Activated CD4-positive, alpha-beta T cell treated with anti-CD3 and anti-CD28 coated beads for 48 hours (primary cell): ENCODE data around the gene GTF2A1.

Experiments used
- DNase-seq: peaks from one replicate; pipeline ENCODE4 v3.0.0-alpha.2; 2020

Gene GTF2A1

GRCh38 chr14:81129242-81129641 is 91.5 kb downstream of the GTF2A1 start:
- DNase-seq: no peak

GRCh38 chr14:81127785-81128184 is 93.0 kb downstream of the GTF2A1 start:
- no peak for DNase-seq

GRCh38 chr14:81125536-81125935 is 95.2 kb downstream of the GTF2A1 start:
- DNase-seq: no peak
